Retina (tissue), 1 donor: ENCODE data around the gene ZNF804A.

Source experiments
- DNase-seq: peaks from one replicate; pipeline ENCODE4 v3.0.0-alpha.2; 2016

Gene ZNF804A

DNA sequence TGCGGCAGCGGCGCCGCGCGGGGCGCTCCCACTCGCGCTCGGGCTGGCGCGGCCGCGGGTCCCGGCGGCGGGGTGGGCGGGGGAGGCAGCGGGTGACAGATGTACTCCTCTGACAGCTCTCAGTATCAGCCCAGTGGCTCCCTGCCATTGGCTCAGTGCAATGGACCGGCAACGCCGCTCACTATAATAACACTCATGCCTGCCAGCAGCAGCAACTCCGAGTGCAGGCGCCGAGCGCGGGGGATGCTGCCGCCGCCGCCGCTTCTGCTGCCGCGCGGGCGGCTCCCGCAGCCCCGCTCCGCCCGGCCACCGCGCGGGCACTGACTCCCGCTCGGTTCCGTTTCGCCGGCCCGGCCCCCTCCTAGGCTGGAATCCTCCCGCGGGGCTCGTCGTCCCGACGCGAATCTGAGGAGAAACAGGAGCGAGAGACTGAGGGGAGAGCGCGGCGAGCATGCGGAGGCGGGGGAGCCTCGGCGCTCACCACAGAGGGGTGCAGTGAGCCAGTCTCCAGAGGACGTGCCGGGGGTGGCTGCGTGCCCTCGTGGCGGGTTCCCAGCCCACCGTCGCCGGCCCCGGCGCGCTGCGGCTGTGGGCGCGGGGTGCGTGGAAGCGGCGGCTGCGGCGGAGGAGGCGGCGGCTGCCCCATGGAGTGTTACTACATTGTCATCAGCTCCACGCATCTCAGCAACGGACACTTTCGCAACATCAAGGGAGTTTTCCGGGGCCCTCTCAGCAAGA lies at the start of gene ZNF804A:
TSS of gene ZNF804A (plus strand) at position 214 of the 738 bp plus-strand sequence. CDS start at position 645, 431 bp downstream.
- peak; percentile 87 for DNase-seq

GRCh38 chr2:184549153-184549552 lies 49.2 kb upstream of the ZNF804A start:
- no peak for DNase-seq

DNA sequence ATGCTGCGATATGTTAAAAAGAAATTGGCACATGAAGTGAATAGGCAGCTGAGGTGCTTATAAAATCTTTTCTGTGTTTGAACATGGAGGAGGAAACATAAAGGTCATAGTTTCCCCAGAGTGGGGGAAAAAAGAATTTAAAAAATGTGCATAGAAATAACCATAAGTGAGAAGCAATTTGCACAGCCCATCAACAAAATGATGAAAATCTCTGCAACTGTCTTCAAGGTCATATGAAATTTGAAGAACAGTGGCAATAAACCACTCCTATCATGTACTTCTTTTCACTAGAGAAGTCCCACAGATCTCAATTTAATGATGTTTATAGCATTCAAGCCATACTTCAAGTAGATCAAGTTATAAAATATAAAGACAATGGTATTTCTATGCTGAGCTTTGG lies 46.7 kb upstream of the ZNF804A start:
- no peak for DNase-seq

- no peak for DNase-seq
These were observed 43.6 kb upstream of the ZNF804A start for GRCh38 chr2:184554736-184555135.

DNA sequence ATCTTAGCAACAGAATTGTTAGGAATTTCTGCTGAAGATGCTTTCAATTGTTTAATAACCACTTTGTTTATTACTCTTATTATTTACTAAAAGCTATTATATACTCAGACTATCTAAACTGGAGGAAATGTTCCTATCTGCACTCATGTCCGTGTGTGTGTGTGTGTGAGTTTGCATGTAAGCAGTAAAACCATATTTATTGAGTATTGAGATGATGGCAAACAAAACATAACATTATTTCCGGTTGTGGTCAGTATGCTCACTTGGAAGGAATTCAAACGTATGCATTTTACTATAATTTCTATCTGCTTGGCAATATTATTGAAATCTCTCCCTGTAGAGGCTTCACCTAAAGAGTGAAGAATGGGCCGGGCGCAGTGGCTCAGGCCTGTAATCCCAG lies 43.0 kb upstream of the ZNF804A start:
- no peak for DNase-seq

- no peak for DNase-seq
These were observed 41.7 kb upstream of the ZNF804A start for GRCh38 chr2:184556639-184557038.

- no peak for DNase-seq
These were observed 39.4 kb upstream of the ZNF804A start for GRCh38 chr2:184558713-184559464.

DNA sequence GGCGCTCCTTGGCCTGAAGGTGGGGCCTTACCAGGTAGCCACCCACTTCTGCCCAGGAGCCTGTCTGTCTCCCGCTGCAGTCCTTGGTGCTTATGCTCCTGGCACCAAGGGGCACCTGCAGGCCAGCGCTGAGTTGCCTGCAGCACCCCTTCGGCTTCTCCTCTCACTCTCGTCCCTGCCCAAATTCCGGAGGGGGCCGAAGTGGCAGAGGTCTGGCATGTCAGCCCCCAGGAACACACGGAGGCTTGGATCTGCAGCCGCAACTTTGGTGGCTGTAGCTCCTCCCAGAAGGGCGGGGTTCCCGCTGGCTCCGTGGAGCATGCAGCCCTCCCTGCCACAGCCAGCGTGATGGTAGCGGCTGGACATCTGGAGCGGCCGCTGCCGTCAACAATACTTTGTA lies 37.7 kb upstream of the ZNF804A start:
- DNase-seq, result no peak

GRCh38 chr2:184562532-184562931 lies 35.8 kb upstream of the ZNF804A start:
- no peak for DNase-seq

- no peak for DNase-seq
These were observed 34.2 kb upstream of the ZNF804A start for GRCh38 chr2:184564092-184564491.

DNA sequence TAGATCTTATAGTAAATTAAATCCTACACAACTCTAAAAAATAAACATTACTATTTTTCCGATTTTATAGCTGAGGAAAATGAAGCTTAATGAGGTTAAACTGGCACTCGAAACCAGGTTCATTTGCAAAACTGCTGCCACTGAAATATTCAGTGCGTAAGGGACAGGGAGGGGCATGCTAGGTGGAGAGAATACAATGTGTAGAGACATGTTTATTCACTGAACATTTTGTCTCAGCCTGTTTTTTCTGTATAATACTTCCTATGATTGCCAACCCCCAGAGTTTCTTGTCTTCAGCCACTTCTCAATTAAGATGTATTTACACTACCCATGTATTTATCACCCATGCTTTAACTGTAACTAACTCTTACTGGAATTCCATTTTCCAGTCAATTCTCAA lies 31.6 kb upstream of the ZNF804A start:
- DNase-seq, result no peak

DNA sequence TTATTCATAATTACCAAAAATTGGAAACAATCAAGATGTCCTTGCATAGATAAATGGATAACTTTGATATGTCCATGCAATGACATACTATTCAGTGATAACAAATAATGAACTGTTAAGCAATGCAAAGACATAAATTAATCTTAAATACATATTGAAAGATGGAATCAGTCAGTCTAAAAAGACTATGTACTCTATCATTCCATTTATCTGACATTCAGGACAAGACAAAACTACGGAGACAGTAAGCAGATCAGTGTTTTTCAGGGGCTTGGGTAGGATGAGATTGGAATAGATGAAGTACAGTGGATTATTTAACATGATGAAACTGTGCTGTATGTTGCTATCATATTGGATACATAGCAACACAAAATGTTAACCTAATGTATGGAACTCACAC lies 21.3 kb upstream of the ZNF804A start:
- no peak for DNase-seq

DNA sequence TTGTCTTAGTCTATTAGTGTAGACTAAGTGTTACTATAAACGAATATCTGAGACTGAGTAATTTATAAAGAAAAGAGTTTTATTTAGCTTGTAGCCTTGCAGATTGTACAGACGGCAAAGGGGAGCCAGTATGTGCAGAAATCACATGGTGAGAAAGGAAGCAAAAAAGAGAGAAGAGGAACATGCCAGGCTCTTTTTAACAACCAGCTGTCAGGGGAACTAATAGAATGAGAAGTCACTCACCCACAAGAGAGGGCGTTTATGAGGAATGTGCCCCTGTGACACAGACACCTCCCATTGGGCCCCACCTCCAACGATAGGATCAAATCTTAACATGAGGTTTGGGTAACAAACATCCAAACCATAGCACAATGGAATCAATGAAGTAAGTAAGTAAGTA lies 20.6 kb upstream of the ZNF804A start:
- no peak for DNase-seq

DNA sequence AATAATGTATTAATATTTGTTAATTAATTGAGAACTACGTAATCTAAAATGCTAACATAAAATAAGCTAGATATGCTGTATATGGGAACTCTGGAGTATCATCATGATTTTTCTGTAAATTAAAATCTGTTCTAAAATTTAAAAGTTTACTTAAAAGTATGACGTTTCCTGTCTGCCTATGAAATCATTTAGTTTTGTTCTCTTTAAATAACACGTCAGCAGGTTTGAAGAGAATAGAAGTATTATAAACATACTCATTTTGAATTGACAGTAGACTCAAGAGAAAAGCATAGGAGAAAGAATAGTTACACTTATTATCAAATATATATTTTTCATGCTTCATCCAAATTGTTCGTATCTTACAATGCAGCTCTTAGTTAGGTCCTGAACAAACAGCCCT lies 19.1 kb upstream of the ZNF804A start:
- no peak for DNase-seq

GRCh38 chr2:184581391-184581790 lies 16.9 kb upstream of the ZNF804A start:
- DNase-seq, result no peak

DNA sequence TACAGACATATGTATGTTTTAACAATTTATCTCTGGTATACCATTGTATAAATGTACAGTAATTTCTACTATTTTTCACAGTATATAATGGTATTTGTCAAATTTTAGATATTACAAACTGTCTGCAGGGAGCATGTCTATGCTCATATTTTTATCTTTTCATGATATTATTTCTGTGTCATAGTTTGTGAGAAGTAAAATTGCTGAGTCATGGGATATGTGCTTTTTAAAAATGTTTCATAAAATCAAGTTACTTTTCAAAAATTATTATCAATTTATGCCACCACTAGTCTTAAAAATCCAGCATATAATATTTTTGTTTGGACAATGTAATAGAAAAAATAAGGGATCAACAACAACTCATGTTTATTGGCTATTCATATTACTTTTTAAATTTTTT lies 9.1 kb upstream of the ZNF804A start:
- no peak for DNase-seq

DNA sequence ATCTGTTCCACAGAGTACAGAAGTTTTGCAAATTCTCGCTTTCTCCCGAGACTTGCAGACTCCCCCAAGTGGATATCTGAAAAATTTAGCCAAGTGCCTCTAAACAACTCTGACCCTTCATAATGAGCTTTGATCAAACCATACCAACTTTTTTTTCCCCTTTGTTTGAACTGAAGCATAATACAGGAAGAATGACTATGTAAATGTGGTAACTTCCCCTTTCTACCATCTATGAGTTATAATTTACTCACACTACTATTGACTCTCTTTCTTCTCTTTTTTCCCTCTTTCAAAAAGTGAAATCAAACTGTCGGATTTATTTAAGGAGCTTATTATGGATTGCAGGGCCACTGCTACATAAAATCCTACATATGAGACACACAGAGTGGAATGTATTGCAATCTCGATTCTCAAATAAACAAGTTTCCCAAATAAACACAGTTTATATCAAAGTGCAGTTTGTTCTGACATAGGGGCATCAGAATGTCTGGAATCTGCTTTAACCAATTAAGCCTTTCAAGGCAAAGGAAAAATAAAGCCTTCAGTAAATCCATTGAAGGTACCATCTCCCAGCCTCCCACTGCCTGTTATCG lies 1.4 kb upstream of the ZNF804A start:
- DNase-seq, result no peak

- peak; percentile 83 for DNase-seq
These were observed 748 bp upstream of the ZNF804A start for GRCh38 chr2:184597571-184597991.

GRCh38 chr2:184598002-184598315 lies 370 bp upstream of the ZNF804A start:
- no peak for DNase-seq

GRCh38 chr2:184599054-184599871 lies 934 bp downstream of the ZNF804A start:
- peak; percentile 68 for DNase-seq

- no peak for DNase-seq
These were observed 1.5 kb downstream of the ZNF804A start for GRCh38 chr2:184599872-184600222.

DNA sequence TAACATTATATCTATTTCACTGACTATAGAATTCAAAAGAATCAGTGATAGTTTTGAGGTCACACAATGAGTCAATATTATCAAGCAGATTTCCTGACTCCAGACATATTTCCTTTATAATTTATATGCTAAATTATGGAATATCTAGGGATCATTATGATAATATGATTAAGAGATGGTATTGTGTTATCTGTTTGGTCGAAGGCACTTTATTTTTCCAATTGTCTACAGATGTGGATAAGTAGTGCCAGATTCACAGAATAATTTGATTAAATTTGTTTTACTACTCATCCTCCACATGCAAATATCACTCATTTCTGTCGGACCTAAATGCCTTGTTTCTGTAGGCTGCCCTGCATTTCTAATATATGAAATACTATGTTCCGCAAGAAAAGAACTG lies 4.4 kb downstream of the ZNF804A start:
- no peak for DNase-seq

DNA sequence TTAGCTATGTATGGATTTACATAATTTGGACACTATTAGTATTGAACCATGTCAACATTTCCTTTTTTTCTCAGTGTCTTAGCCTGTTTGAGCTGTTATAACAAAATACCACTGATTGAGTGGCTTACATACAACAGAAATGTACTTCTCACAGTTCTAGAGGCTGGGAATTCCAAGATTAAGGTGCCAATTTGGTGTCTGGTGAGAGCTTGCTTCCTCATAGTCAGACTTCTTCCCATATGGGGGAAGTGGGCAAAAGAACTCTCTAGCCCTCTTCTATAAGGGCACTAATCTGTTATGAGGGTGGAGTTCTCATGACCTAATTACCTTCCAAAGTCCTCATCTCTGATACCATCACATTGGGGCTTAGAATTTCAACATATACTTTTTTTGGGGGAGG lies 12.6 kb downstream of the ZNF804A start:
- DNase-seq, result no peak
